Ovary (tissue), 9 donors: ENCODE data around the gene CYP26C1. TPM values are rescaled to one million over a fixed set of nuclear protein-coding genes. Genes with fewer than 3 reads are reported as not detected.
"Not testable (repeated sequence)": the region's sequence is repeated elsewhere in the genome, so short reads cannot be mapped to it uniquely, and the experiment has no call there.

Source experiments
- DNase-seq, 5 donors: peaks; one replicate each; pipeline ENCODE4 v3.0.0-alpha.2; 2019 to 2020
- H3K27ac ChIP-seq, 2 donors: fragments of 200-600 bp; one replicate each; pipeline versions ENCODE4 v1.5.1 to v1.8.0; 2019 to 2022
- H3K27me3 ChIP-seq: fragments of 200-600 bp; one replicate; pipeline ENCODE4 v1.8.0; 2022
- H3K36me3 ChIP-seq: fragments of 200-600 bp; sonication (generic); one replicate; pipeline ENCODE4 v1.5.1; 2019
- H3K4me1 ChIP-seq: one replicate; pipeline ENCODE4 v1.8.1; 2013; ENCODE audit warnings: mild to moderate bottlenecking, moderate library complexity; ENCODE audit not compliant: insufficient read depth
- H3K4me3 ChIP-seq: fragments of 200-600 bp; sonication (generic); one replicate; pipeline ENCODE4 v1.5.1; 2017
- H3K9me3 ChIP-seq, 2 donors: fragments of 200-600 bp in 1 of 2; sonication (generic) in 1 of 2; one replicate each; pipeline versions ENCODE4 v1.5.1 to v1.8.1; 2013 to 2019; ENCODE audit warnings: mild to moderate bottlenecking in 1 of 2, moderate library complexity in 1 of 2
- EP300 ChIP-seq: sonication (generic); formaldehyde crosslinking; IDR thresholded peaks from one replicate; pipeline ENCODE4 v1.6.1; 2017; ENCODE audit warnings: antibody characterized with exemption
- POLR2A ChIP-seq: fragments of 450-650 bp; IDR thresholded peaks from one replicate; pipeline ENCODE4 v1.6.1; 2017; ENCODE audit warnings: antibody characterized with exemption, mild to moderate bottlenecking, moderate library complexity
- WGBS, 3 donors: extraction: QIAGEN DNeasy Blood & Tissue Kit in 1 of 3; methylation state at CpG; one replicate each; pipeline versions ENCODE4 v1.1.5 to v1.1.7; 2013 to 2017; 5-methylcytosine and 5-hydroxymethylcytosine counted together
- intact Hi-C, 4 donors: fragments of 100-400 bp; cut with DNase I; formaldehyde crosslinking; loops; one replicate each; pipeline versions ENCODE4 v1.11.0 to v1.15.1; 2022 to 2023
- polyA plus RNA-seq, 2 donors: library from polyadenylated mRNA; stranded (reverse); fragments of 200-250 nt in 1 of 2; fragments of 350-450 nt in 1 of 2; fragmentation: Illumina TruSeq in 1 of 2; extraction: RNeasy Lipid Tissue Mini Kit (QIAGEN cat#74804) in 1 of 2; gene quantifications; one replicate each; pipeline ENCODE4 v1.2.3, GENCODE V29; 2013 to 2014
- total RNA-seq, 7 donors: library from RNA; depleted of rRNA in 2 of 7; stranded (reverse); fragments of >200 nt in 2 of 7; fragmentation: NEBNext Ultra II Directional in 3 of 7; extraction: Animal tissue kit (Norgen Biotek cat#: 25700) in 3 of 7; gene quantifications; one replicate each; pipeline versions ENCODE4 v1.1.0 to v1.2.4, GENCODE V29; 2016 to 2023
- TF ChIP-seq, protein P1 (sequence below), 3 donors: fragments of 450-650 bp in 2 of 3; fragments of 200-600 bp in 1 of 3; IDR thresholded peaks; one replicate each; pipeline versions ENCODE4 v1.5.1 to v1.8.0; 2016 to 2022; ENCODE audit warnings: antibody characterized with exemption in 3 of 3, mild to moderate bottlenecking in 1 of 3
- donor health status: DM: no; HTN: no; CAD: no; lungs with moderate emphysema.
- donor health status: DM: no; HTN: no; CAD: no.
- donor health status: Bipolar disorder and iron deficiency.
- donor health status: DM: yes; HTN: yes; CAD: no.
- donor health status: DM: no; HTN: no; CAD: no.
- donor health status: DM: yes; HTN: yes; CAD: no.

The CYP26C1 gene
- total and polyA plus RNA-seq, 9 donors = 0.05 to 0.20 (median 0.07) TPM; not detected in 4

DNA sequence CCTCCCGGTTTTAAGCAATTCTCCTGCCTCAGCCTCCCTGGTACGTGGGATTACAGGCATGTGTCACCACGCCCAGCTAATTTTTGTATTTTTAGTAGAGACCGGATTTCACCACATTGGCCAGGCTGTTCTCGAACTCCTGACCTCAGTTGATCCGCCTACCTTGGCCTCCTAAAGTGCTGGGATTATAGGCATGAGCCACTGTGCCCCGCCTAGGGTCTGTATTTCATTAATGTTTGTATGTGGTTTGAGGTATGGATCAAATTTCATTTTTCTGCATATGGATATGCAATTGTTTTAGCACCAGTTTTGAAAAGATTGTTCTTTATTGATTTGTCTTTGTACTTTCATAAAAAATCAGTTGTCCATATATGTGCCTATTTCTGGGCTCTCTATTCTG, 39.1 kb downstream of the CYP26C1 start:
- WGBS, 3 donors = 87 to 93% (median 92%) methylated on average over 7 of the region's 7 CpGs
- no peak for DNase-seq
- intact Hi-C loops = no loop called here
- no peaks in the 10 kb centered on the region for H3K36me3 ChIP-seq
- no peaks in the 10 kb centered on the region for H3K4me1 ChIP-seq
- no peaks in the 10 kb centered on the region for H3K27me3 ChIP-seq
- no peak overlapping the region for H3K4me3 ChIP-seq
- H3K9me3 ChIP-seq = no peaks in the 10 kb centered on the region
- no peak overlapping the region for H3K27ac ChIP-seq
- TF ChIP-seq EP300 (no peak), POLR2A (no peak)
- TF ChIP-seq, protein P1, sequence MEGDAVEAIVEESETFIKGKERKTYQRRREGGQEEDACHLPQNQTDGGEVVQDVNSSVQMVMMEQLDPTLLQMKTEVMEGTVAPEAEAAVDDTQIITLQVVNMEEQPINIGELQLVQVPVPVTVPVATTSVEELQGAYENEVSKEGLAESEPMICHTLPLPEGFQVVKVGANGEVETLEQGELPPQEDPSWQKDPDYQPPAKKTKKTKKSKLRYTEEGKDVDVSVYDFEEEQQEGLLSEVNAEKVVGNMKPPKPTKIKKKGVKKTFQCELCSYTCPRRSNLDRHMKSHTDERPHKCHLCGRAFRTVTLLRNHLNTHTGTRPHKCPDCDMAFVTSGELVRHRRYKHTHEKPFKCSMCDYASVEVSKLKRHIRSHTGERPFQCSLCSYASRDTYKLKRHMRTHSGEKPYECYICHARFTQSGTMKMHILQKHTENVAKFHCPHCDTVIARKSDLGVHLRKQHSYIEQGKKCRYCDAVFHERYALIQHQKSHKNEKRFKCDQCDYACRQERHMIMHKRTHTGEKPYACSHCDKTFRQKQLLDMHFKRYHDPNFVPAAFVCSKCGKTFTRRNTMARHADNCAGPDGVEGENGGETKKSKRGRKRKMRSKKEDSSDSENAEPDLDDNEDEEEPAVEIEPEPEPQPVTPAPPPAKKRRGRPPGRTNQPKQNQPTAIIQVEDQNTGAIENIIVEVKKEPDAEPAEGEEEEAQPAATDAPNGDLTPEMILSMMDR (IDR thresholded peaks at IDR 0.05) = no peak

DNA sequence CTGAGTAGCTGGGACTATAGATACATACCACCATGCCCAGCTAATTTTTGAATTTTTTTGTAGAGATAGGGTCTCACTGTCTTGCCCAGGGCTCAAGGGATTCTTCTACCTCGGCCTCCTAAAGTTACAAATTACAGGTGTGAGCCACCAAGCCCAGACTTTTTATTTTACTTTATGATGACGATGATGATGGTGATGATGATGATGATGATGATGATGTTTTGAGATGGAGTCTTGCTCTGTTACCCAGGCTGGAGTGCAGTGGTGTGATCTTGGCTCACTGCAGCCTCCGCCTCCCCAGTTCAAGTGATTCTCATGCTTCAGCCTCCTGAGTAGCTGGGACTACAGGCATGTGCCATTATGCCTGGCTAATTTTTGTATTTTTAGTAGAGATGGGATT, 40.5 kb downstream of the CYP26C1 start:
- H3K36me3 ChIP-seq, H3K4me3 ChIP-seq, H3K27ac ChIP-seq, H3K9me3 ChIP-seq, intact Hi-C loops, H3K27me3 ChIP-seq, H3K4me1 ChIP-seq, DNase-seq: not testable (repeated sequence)
- WGBS, 3 donors = 94 to 97% (median 96%) methylated on average over 3 of the region's 3 CpGs

DNA sequence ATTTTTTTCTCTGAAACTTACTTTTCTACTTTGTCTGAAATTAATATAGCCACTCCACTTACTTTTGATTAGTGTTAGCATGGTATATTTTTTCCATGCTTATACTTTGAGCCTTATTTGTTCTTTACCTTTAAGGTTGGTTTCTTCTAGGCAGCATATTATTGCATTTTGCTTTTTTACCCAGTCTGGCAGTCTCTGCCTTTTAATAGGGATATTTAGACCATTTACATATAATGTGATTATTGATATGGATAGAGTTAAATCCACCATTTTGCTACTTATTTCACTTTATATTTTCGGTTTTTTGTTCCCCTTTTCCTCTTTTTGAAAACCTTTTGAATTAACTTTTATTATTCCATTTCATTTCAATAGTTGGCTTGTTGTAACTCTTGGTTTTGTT, 43.4 kb downstream of the CYP26C1 start:
- intact Hi-C loops = no loop called here
- H3K27ac ChIP-seq = no peak overlapping the region
- H3K9me3 ChIP-seq = no peaks in the 10 kb centered on the region
- TF ChIP-seq, protein P1 (IDR thresholded peaks at IDR 0.05) = no peak
- TF ChIP-seq POLR2A = no peak
- H3K4me3 ChIP-seq = no peak overlapping the region
- WGBS, 3 donors = 79 to 84% (median 81%) methylated on average over 1 of the region's 1 CpG
- no peak for DNase-seq
- no peaks in the 10 kb centered on the region for H3K27me3 ChIP-seq
- no peaks in the 10 kb centered on the region for H3K36me3 ChIP-seq
- no peaks in the 10 kb centered on the region for H3K4me1 ChIP-seq

DNA sequence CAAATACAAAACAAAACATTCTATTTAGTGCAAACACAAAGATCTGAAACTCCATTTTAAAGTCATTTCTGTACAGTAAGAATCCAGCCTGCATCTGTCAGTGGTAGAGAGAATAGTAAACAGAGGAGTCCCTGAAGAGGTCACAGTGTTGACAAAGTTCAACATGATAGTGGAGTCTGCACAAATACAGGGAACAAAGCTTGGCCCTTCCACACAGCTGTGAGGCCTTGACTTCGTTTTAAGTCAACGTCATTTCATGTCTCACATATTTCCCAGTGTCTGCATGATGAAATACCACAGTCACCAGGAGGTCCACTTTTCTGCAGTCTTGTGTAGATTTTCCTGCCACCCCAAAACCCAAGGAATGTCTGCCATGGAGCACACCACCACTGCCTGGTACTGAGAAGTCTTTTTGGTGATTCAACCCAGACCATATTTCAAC, 46.1 kb downstream of the CYP26C1 start:
- WGBS, 3 donors = 31 to 46% (median 44%) methylated on average over 2 of the region's 2 CpGs
- Histone ChIP-seq H3K36me3 (no peaks in the 10 kb centered on the region), H3K4me3 (no peak overlapping the region), H3K27me3 (no peaks in the 10 kb centered on the region), H3K27ac (no peak overlapping the region), H3K4me1 (no peaks in the 10 kb centered on the region), H3K9me3 (no peaks in the 10 kb centered on the region)
- intact Hi-C loops = no loop called here
- TF ChIP-seq, protein P1 (IDR thresholded peaks at IDR 0.05) = no peak
- TF ChIP-seq EP300 = no peak
- TF ChIP-seq POLR2A = no peak
- no peak for DNase-seq

DNA sequence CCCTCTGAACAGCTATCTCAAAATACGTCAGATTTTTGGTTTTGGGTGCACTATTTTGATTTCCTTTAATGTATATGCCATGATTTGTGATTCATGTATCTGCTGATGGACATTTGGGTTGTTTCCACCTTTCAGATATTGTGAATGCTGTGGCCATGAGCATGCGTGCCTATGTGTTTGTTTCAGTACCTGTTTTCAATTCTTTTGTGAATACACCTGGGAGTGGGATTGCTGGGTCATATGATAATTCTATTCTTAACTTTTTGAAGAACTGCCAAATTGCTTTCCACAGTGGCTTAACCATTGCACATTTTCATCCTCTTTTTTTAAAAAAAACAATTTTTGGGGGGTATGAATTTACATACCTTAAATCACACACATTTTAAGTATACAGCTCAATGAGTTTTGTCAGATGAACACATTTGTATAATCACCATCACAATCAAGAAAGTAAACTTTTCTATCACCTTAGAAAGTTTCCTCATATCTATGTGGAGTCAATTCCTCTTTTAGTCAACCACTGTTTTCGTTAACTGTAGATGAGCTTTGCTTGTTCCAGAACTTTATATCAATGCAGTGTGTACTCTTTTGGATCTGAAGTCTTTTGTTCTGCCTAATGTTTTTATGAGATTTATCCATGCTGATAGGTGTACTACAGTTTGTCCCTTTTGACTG, 50.0 kb downstream of the CYP26C1 start:
- no peaks in the 10 kb centered on the region for H3K27me3 ChIP-seq
- no peaks in the 10 kb centered on the region for H3K36me3 ChIP-seq
- TF ChIP-seq, protein P1 (IDR thresholded peaks at IDR 0.05) = no peak
- no peak for TF ChIP-seq EP300
- no peak for TF ChIP-seq POLR2A
- H3K4me1 ChIP-seq = no peaks in the 10 kb centered on the region
- intact Hi-C loops = no loop called here
- H3K27ac ChIP-seq = no peak overlapping the region
- DNase-seq = no peak
- 87 to 90% (median 88%) methylated on average over 3 of the region's 3 CpGs for WGBS, 3 donors
- no peaks in the 10 kb centered on the region for H3K9me3 ChIP-seq
- no peak overlapping the region for H3K4me3 ChIP-seq
